ENCODE data around the gene CFAP20DC.

GRCh38 chr3:58965865-58966264 is 84.0 kb downstream of the CFAP20DC start:
- TF ChIP-seq, protein P1, sequence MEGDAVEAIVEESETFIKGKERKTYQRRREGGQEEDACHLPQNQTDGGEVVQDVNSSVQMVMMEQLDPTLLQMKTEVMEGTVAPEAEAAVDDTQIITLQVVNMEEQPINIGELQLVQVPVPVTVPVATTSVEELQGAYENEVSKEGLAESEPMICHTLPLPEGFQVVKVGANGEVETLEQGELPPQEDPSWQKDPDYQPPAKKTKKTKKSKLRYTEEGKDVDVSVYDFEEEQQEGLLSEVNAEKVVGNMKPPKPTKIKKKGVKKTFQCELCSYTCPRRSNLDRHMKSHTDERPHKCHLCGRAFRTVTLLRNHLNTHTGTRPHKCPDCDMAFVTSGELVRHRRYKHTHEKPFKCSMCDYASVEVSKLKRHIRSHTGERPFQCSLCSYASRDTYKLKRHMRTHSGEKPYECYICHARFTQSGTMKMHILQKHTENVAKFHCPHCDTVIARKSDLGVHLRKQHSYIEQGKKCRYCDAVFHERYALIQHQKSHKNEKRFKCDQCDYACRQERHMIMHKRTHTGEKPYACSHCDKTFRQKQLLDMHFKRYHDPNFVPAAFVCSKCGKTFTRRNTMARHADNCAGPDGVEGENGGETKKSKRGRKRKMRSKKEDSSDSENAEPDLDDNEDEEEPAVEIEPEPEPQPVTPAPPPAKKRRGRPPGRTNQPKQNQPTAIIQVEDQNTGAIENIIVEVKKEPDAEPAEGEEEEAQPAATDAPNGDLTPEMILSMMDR (IDR thresholded peaks at IDR 0.05; ENCODE audit: low read depth, low read length): no peak
- TF ChIP-seq EZH2phosphoT487 (IDR thresholded peaks at IDR 0.05; ENCODE audit: low read depth): no peak

Measured in OCI-LY3 (cell line).